HG03439 (cell line): Measurements from ENCODE around the gene ABL1.
"Not testable (repeated sequence)": the region's sequence is repeated elsewhere in the genome, so short reads cannot be mapped to it uniquely, and the experiment has no call there.

Experiments
- ATAC-seq: cut with Tn5 transposase; IDR thresholded peaks from one replicate; pipeline ENCODE4 v1.9.1; 2021; ENCODE audit warnings: mild to moderate bottlenecking, moderate library complexity; ENCODE audit not compliant: unreplicated experiment

Gene ABL1

DNA sequence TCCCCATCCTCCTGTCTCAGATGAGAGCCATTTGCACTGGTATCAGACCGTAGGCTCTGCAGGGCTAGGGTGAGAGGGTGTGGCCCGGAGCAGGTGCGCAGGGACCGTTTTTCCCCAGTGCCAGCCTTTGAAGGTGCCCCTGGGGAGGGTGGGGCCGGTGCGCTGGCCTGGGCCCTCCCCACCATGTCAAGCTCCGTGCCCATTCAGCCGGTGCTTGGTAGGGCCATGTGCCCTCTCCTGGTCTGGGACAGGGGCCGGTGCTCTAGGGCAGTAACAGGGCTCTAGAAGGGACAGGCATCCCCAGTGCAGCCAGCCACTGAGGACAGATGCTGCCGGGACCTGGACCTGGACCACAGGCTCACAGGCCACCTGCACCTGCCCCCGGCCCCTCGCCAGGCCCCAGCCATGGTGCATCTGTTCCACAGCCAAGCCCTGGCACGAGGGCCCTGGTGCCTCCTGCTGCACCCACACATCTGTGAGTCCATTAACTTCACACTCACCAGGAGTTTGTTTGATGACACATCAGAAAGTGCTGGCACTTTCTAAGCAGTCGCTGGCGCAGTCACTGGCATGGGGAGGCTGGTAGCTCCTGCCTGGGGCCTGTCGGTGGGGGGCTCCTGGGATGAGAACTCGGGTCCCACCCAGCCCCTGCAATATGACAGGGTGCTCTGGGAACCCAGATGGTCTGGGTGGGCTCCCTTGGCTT is 66.6 kb downstream of the ABL1 start:
- ATAC-seq = no peak

DNA sequence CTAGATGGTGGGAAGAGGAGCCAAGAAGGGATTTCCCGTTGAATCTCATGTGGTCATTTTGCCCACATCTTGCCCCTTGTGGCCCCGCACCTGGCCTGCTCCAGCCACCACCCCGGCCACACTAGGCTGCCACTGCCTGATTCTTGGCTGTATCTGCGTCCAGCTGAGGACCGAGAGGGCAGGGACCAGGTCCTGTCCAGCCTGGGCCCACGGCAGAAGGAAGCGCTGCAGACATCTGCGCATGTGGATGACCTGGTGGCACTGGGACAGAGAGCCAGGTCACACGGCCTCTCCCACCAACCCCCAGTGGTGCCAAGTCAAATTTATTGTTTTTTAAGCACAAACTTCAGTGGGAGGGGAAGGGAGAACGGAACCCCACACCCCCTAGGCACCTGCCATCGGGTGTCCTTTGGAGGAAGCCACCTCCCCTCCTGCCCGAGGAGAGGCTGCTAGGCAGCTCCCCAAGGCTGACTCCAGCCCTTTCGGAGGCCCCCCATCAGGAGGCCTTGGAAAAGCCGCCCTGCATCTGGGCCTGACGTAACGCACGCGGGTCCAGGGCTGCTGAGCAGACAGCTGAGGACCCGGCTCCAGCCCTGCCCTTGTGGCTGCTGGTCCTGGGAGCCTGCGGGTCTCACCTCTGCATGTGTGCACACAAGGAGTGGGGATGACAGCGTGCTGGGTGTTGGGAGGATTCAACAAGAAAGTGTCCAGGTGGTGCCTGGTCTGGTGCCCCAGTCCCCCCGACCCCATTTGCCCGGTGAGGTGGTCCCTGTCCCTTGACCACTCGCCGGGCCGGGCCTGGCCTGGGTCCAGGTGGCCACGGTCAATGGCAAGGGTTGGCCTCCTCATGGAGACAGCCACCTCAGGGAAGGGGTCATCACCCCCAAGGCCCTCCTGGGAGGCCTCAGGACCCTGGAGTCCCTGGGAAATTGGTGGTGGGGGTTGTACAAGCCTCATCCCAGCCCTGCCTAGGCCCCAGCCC is 67.4 kb downstream of the ABL1 start:
- no peak for ATAC-seq

DNA sequence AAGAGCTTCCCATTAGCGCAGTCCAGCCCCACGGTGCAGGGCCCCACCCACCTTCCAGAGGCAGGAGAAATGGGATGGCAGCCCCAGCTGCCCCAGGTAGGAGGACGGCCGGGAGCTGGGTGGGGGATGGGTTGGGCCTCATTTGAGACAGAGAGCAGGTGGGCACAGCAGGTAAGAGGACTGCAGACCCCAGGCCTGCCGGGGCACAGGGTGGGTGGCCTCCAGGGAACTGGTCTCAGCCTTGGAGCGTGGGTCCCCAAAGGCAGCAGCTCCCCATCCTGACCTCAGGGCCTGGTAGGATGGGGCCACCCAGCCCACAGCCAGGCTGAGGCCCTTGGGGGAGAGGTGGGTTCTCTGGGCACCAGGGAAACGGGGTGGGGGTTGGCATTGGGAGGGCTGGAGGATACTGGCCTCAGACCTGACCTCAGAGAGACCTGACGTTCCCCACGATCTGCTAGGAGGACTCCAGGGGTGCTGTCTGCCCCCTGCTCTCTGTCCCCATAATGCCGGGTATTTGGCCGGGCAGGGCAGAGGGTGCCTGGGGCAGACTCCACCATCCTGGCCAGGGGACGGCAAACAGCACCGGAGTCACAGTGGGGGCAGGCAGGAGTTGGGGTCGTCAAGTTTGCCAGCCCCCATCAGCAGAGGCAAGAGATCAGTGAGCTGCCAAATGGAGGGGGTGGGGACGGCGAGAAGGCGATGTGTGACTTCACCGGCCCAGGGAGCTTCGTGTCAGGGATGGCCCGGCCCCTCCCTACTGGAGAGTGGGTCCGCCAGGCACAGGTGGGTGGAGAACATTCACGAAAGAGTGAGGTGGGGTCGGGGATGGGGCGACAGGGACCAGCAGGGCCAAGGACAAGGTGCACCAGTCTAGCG is 68.4 kb downstream of the ABL1 start:
- no peak for ATAC-seq

DNA sequence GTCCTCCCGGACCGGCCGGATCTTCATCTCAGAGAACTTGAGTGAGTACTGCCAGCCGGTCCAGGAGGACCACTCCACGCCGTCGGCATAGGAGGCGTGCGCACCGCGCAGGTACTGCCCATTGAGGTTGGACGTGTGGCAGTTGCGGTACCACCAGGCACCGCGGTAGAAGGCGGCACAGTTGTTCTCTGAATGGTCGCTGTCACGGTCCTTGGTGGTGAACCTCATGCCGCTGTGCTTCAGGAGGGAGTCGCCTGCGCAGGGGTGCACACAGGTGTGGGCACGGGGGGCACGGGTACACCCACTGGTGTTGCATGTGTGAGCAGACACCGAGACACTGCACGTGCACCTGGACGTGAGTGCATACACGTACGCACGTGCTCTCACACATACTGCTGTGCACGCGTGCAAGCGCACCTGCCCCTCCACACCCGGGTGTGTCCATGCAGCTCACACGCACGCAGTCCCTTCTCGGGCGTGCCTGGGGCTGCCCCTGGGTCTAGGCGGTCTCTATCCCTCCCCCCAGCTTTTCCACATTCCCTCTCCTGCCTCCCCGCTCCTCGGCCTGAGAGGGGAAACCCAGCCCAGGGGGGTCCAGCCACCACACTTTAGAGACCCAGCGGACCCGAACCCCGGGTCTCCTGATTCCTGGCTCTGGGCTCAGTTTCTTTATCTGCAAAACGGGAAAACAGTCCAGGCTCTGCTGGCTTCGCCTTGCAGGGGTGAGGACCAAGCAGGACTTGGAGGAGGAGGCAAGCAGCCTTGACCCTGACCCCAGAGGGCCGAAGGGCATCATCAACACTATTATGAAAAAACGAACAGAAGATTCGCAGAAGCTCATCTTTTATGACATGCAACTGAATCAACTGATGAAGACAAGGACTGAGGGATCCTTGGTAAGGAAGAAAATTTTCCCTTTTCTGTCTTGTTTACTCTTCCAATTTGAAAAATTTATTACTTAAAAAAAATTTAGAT is 69.3 kb downstream of the ABL1 start:
- no peak for ATAC-seq

DNA sequence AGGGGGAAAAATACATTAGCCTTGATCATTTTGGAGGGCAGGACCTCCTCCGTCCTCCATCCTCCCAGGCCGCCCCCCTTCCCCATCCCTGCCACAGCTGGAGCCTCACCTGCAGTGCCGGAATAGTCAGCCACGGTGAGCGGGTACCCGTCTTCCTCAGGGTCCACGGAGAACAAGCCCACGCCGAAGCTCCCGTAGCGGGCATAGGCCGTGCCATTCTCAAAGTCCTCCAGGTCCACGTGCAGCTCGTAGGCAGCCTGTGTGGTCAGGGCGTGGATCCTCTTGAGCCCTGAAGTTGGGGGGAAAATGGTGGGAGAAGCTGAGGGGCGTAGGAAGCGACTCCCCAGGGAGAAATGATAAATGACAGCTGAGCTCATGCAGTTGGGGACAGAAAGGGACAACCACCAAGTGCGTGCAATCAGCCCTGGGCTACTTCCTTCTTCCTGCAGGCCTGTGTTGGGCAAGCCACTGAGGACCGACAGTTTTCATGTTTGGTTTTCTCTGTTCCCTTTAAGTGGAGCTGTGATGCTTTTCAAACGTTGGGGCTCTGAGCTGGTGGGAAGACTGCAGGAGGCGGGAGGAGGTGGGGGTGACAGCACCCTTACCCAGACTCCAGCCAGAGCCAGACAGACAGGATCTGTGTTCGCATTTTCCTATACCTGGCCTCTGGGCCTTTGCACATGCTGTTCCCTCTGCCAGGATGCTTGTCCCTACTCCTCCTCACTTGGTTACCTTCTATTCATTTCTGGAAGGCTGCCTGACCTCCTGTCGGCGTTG is 70.3 kb downstream of the ABL1 start:
- no peak for ATAC-seq

DNA sequence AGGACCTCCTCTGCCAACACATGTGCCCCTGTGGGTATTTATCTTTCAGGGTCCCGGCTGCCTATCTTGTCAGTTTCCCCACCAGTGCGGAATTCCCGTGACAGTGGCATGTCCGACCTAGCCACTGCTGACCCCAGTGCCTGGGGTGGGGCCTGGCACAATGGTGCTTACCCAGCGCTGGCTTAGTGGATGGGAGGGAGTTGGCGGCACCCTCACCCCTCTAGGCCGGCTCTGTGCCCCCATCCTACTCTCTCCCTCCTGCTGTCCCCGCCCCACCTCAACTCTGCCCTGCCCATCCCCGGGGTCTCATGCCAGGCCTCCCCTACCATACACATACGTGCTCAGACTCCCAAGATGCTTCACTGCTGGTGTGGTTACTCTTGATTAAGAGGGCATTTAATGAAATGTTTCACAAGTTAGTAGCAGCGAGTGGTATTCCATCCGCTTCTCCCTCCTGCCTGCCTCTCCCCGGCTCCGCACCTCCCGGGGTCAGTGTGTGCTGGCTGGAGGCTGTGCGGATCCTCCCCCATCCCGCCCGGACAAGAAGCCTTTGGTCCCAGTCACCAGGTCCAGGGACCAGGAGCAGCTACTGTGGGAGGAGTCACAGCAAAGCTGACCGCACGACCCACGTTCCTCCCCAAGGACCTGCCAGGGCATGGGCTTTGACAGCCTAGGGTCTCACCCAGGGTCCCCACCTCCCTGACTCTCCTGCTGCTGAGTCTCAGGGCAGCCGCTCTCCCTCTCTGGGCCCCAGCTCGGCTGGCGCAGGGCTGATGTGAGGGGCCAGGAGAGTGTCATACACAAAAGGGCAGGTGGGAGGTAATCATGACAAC is 71.1 kb downstream of the ABL1 start:
- ATAC-seq = no peak

DNA sequence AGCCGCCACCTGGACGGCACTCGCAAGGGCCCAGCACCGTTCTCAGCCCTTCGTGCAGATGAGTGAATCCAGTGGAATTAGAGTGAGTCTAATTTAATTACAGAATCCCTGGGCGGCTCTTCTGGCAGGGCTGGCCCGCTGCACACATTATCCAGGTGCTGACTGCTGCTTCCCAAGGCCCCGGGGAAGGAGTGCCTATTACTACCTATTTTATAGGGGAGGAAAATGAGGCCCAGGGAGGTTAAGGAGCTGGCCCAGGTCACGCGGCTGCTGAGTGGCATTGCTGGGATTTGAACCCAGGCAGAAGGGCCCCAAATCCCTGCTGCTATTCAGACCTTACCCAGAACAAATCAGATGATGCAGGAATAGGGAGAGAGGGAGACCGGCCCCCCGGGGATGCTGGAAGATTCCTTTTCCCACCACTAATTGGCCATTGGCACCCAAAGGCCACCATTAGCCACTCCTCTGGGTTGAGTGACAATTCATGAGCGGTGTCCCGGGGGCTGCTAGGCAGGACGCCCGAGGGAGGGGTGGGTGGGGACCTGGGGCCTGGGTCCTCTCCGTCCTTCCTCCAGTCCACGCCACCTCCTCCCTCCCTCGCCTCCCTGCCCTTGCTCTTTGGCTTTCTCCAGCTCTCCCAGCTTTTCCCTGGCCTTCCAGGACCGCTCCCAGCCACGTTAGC is 71.8 kb downstream of the ABL1 start:
- ATAC-seq = no peak

DNA sequence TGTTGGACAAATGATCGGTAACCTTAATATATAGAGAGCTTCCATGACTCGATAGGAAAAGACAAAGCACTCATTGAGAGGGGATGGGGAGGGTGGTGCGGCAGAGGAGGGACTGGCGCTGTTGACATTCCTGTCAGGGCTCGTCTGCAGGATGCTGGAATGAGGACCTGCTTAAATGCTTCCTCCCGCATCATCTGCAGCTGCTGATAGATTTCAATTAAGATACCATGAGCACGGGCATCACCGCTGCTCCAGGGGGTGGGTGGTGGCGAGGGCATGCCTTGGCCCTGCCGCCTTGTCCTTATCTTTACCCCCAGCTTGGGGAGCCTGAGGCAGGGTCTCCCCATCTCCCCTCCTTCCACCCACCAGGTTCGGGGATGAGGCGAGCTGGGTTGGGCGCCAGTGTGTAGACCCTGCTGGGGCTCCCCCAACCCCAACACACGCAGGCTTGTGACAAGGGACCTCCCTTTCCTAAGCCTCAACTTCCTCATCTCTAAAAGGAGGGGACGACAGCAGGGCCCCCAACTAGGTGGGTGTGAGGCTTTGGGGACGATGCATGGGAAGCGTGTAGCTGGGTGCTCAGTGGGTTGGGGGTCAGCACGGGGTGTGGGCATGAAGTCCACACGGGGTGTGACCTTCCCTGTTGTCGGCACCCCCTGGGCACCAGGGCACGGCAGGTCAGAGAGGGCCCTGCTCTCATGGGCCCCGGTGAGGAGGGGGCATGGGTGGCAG is 73.3 kb downstream of the ABL1 start:
- ATAC-seq = no peak

DNA sequence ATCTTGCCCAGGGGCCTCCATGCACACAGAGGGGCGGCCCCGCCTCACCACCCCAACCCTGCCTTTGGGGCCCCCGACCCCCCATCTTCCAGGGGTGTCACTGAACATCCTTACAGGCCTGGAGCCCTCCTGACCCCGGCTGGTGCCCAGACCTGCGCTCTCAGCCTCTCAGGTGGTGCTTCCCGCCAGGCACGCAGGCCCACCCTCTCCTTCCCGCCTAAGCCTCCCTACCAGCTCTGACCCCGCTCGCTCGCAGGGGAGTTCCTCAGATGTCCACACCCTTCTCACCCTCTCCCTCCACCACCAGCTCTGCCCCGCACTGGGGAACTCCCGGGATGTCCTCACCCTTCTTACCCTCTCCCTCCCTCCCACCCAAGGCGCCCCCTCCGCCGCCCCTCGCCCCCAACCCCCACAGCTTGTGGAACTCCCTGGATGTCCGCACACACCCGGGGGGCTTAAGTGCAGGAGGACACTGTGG is 73.9 kb downstream of the ABL1 start:
- ATAC-seq = no peak

DNA sequence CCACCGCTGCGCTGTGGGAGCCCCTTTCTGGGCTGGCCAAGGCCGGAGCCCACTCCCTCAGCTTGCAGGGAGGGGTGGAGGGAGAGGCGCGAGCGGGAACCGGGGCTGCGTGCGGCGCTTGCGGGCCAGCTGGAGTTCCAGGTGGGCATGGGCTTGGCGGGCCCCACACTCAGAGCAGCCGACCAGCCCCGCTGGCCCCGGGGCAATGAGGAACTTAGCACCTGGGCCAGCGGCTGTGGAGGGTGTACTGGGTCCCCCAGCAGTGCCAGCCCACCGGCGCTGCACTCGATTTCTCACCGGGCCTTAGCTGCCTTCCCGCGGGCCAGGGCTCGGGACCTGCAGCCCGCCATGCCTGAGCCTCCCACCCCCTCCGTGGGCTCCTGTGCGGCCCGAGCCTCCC is 75.0 kb downstream of the ABL1 start:
- ATAC-seq = not testable (repeated sequence)

DNA sequence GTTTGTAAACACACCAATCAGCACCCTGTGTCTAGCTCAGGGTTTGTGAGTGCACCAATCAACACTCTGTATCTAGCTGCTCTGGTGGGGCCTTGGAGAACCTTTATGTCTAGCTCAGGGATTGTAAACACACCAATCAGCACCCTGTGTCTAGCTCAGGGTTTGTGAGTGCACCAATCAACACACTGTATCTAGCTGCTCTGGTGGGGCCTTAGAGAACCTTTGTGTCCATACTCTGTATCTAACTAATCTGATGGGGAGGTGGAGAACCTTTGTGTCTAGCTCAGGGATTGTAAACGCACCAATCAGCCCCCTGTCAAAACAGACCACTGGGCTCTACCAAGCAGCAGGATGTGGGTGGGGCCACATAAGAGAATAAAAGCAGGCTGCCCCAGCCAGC is 75.6 kb downstream of the ABL1 start:
- not testable (repeated sequence) for ATAC-seq

DNA sequence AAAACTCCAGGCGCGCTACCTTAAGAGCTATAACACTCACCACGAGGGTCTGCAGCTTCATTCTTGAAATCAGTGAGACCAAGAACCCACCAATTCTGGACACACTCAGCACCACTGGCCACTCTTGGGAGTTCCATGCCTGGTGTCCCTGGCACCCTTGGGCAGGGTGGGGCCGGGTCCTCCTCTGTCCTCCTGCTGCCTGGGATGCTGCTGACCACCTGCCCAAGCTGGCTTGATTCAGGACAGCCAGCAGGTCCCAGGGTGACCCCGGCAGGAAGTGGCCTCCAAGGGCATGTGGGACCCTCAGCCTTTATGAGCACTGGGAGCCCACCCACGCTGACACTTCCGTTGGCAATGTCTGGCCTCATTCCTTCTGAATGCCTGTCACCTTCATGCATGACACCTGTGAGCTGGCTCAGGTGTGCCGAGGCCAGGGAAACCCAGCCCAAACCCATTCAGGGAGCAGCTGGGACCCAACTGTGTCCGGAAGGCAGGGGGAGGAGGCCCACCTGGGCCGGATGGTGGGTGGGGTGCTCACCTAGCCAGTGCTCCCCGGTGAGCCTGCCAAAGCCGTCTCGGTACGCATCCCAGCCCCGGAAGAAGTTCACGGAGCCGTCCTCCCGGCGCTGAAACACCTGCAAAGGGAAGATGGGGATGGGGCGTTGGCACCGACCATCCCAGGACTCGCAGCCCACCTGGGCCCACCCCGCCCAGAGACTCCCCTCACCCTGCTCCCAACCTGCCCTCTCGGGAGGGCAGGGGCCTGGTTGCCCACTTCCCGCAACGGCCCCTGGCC is 76.4 kb downstream of the ABL1 start:
- ATAC-seq = no peak

DNA sequence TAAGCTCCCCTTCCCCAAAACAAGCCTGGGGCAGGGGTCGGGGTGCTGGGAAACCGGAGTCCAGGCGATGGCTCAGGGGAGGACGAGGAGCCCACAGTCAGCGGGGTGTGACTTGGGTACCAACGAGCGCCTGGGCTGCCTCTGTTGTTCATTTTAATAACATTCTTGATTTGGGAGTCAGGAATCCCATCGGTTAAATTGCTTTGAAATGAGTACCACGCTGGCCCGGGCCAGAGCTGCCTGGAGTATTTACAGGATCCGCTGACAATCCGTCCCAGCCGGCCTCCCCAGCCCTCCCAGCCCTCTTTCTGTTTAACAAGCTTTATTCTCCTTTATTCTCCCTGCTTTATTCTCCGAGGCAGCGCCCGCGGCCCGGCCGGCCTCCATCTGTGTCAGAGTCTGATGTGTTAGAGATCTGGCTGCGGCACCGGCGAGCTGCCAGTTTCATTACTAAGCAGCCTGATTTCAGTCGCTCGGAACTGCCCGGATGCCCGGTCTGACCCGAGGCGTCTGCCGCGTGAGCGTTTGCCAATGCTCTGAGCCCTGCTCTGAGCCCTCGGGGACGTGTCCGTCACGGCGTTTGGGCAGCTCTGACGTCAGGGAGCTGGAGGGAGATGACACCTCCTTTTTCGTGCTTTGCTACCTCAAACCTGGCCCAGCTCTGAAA is 78.0 kb downstream of the ABL1 start:
- no peak for ATAC-seq

DNA sequence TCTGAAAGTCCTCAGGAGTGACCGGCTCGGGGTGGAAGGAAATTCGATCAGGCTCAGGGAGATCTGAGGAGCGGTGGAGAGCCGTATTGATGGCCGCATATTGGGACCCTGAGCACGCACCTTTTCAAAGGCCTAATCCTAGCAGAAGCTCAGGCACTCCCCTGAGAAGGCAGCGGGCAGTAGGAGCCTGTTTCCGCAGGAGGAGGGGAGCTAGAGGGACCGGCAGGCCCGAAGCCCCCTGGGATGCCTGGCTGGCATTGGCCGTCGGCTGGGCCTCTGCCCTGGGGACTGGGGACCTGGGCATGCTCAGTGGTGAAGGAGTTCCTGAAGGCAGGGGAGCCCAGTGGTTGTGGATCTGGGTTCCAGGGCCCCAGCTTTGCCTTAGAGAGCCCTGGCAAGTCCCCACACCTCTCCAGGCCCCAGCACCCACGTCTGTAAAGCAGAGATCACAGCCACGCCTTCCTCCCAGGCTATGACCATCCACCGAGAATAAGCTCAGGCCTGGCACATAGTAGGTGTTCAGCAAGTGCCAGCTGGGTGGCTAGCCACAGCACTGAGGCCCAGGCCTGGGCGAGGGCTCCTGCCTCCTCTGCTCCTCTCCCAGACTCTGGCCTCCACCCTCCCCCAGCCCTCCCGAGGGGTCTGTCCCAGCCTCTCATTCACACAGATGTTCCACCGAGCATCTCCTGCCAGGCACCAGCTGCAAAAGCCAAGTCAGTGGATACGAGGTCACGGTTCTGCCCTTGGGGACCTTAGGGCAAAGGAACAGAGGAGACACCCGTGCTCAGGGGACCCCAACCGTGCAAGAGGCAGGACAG is 78.8 kb downstream of the ABL1 start:
- ATAC-seq = no peak
